ENCODE results near the gene IL11. TPM values are rescaled to one million over a fixed set of nuclear protein-coding genes. Genes with fewer than 3 reads are reported as not detected.
A peak's percentile ranks its signal among the peaks of the same experiment; 100 is the strongest.

IL11 gene
- total and polyA plus RNA-seq, 2 of the 13 experiments (the other 11 are each of a cell fraction or from before 2014, with no cell fraction given) = 2.5 to 2.9 TPM

DNA sequence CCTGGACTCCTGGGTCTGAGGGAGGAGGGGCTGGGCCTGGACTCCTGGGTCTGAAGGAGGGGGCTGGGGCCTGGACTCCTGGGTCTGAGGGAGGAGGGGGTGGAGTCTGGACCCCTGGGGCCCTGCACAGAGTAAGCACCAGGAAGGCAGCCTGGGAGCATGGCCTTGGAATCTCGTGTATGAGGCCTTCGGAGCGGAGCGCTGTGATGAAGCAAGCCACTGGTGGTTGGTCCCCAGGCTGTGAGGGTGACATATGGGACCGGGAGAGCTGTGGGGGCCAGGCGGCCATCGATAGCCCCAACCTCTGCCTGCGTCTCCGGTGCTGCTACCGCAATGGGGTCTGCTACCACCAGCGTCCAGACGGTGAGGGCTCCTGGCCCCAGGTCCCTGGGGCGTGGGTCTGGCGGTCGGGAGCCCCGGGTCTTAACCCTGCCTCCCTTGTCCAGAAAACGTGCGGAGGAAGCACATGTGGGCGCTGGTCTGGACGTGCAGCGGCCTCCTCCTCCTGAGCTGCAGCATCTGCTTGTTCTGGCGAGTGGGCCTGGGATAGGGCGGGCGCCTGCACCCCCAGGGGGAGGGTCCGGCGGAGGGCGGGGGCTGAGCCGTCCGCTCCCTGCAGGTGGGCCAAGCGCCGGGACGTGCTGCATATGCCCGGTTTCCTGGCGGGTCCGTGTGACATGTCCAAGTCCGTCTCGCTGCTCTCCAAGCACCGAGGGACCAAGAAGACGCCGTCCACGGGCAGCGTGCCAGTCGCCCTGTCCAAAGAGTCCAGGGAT is 7.3 kb upstream of the IL11 start (continued):
- no peak for TF ChIP-seq PREB (CRISPR knock-in tag; IDR thresholded peaks at IDR 0.05)
- no peak for TF ChIP-seq GZF1 (CRISPR knock-in tag; IDR thresholded peaks at IDR 0.05)
- no peak; the same call in 1 of the 2 replicates for TF ChIP-seq ATF7-NPFF (CRISPR knock-in tag; IDR thresholded peaks at IDR 0.05; ENCODE audit: low read depth)
- TF ChIP-seq SP5 (CRISPR knock-in tag; IDR thresholded peaks at IDR 0.05; ENCODE audit: borderline replicate concordance, low read depth) = no peak; the same call in 1 of the 2 replicates
- TF ChIP-seq TBX2 (CRISPR knock-in tag; IDR thresholded peaks at IDR 0.05; ENCODE audit: borderline replicate concordance) = no peak
- TF ChIP-seq TFAP4 (IDR thresholded peaks at IDR 0.05; ENCODE audit: borderline replicate concordance, low read depth) = no peak
- no peak for TF ChIP-seq RCOR2 (CRISPR knock-in tag; IDR thresholded peaks at IDR 0.05)
- no peak for TF ChIP-seq NKX3-1 (CRISPR knock-in tag; IDR thresholded peaks at IDR 0.05)
- TF ChIP-seq RBFOX2 (IDR thresholded peaks at IDR 0.05; ENCODE audit: low read depth, low read length) = no peak
- no peak for TF ChIP-seq RFX3 (CRISPR knock-in tag; IDR thresholded peaks at IDR 0.05)
- TF ChIP-seq ATF1 (CRISPR knock-in tag; IDR thresholded peaks at IDR 0.05) = no peak
- TF ChIP-seq, protein P1, sequence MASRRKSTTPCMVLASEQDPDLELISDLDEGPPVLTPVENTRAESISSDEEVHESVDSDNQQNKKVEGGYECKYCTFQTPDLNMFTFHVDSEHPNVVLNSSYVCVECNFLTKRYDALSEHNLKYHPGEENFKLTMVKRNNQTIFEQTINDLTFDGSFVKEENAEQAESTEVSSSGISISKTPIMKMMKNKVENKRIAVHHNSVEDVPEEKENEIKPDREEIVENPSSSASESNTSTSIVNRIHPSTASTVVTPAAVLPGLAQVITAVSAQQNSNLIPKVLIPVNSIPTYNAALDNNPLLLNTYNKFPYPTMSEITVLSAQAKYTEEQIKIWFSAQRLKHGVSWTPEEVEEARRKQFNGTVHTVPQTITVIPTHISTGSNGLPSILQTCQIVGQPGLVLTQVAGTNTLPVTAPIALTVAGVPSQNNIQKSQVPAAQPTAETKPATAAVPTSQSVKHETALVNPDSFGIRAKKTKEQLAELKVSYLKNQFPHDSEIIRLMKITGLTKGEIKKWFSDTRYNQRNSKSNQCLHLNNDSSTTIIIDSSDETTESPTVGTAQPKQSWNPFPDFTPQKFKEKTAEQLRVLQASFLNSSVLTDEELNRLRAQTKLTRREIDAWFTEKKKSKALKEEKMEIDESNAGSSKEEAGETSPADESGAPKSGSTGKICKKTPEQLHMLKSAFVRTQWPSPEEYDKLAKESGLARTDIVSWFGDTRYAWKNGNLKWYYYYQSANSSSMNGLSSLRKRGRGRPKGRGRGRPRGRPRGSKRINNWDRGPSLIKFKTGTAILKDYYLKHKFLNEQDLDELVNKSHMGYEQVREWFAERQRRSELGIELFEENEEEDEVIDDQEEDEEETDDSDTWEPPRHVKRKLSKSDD (CRISPR knock-in tag; IDR thresholded peaks at IDR 0.05; ENCODE audit: low read depth) = no peak
- no peak for TF ChIP-seq HOXA9 (CRISPR knock-in tag; IDR thresholded peaks at IDR 0.05; ENCODE audit: borderline replicate concordance)
- no peak for TF ChIP-seq NFKBIZ (CRISPR knock-in tag; IDR thresholded peaks at IDR 0.05)
- TF ChIP-seq, protein P2, sequence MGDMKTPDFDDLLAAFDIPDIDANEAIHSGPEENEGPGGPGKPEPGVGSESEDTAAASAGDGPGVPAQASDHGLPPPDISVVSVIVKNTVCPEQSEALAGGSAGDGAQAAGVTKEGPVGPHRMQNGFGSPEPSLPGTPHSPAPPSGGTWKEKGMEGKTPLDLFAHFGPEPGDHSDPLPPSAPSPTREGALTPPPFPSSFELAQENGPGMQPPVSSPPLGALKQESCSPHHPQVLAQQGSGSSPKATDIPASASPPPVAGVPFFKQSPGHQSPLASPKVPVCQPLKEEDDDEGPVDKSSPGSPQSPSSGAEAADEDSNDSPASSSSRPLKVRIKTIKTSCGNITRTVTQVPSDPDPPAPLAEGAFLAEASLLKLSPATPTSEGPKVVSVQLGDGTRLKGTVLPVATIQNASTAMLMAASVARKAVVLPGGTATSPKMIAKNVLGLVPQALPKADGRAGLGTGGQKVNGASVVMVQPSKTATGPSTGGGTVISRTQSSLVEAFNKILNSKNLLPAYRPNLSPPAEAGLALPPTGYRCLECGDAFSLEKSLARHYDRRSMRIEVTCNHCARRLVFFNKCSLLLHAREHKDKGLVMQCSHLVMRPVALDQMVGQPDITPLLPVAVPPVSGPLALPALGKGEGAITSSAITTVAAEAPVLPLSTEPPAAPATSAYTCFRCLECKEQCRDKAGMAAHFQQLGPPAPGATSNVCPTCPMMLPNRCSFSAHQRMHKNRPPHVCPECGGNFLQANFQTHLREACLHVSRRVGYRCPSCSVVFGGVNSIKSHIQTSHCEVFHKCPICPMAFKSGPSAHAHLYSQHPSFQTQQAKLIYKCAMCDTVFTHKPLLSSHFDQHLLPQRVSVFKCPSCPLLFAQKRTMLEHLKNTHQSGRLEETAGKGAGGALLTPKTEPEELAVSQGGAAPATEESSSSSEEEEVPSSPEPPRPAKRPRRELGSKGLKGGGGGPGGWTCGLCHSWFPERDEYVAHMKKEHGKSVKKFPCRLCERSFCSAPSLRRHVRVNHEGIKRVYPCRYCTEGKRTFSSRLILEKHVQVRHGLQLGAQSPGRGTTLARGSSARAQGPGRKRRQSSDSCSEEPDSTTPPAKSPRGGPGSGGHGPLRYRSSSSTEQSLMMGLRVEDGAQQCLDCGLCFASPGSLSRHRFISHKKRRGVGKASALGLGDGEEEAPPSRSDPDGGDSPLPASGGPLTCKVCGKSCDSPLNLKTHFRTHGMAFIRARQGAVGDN (CRISPR knock-in tag; IDR thresholded peaks at IDR 0.05) = peak; percentile 80
- TF ChIP-seq SALL1 (CRISPR knock-in tag; IDR thresholded peaks at IDR 0.05) = peak; percentile 58; the same call in 1 of the 2 replicates
- TF ChIP-seq TEAD3 (CRISPR knock-in tag; optimal IDR thresholded peaks at IDR 0.05; ENCODE audit: borderline replicate concordance) = peak; percentile 82
- no peak for TF ChIP-seq ZNF883 (CRISPR knock-in tag; IDR thresholded peaks at IDR 0.05; ENCODE audit: not compliant biosample characterization)
- TF ChIP-seq SOX5 (CRISPR knock-in tag; IDR thresholded peaks at IDR 0.05; ENCODE audit: borderline replicate concordance) = no peak
- no peak for TF ChIP-seq PAF1 (CRISPR knock-in tag; IDR thresholded peaks at IDR 0.05)
- TF ChIP-seq NFIB (CRISPR knock-in tag; IDR thresholded peaks at IDR 0.05; ENCODE audit: borderline replicate concordance) = no peak
